DMS79 treated with DMSO at 0.1 percent for 48 hours (cell line): ENCODE results near the gene ALDH9A1.
"Not testable (repeated sequence)": the region's sequence is repeated elsewhere in the genome, so short reads cannot be mapped to it uniquely, and the experiment has no call there.

Experiments
- DNase-seq: peaks from one replicate; lab custom pipeline; 2025; lab: John Stamatoyannopoulos, UW

ALDH9A1 gene

GRCh38 chr1:165697881-165698760, at the start of gene ALDH9A1:
TSS of gene ALDH9A1 (minus strand) at chr1:165698562. CDS start at chr1:165698558, 4 bp downstream.
- peak; percentile 84 for DNase-seq

- DNase-seq, result no peak
Observed at GRCh38 chr1:165747632-165748447, 49.5 kb upstream of the ALDH9A1 start.

- DNase-seq, result not testable (repeated sequence)
Observed at GRCh38 chr1:165744913-165745312, 46.6 kb upstream of the ALDH9A1 start.

GRCh38 chr1:165742194-165742593, 43.8 kb upstream of the ALDH9A1 start:
- no peak for DNase-seq

- peak; percentile 8 for DNase-seq
Observed at GRCh38 chr1:165738794-165739193, 40.4 kb upstream of the ALDH9A1 start.

GRCh38 chr1:165737196-165737595, 38.8 kb upstream of the ALDH9A1 start:
- no peak for DNase-seq

GRCh38 chr1:165734906-165735305, 36.5 kb upstream of the ALDH9A1 start:
- DNase-seq, result no peak

- no peak for DNase-seq
Observed at GRCh38 chr1:165726841-165727240, 28.5 kb upstream of the ALDH9A1 start.

GRCh38 chr1:165726169-165726568, 27.8 kb upstream of the ALDH9A1 start:
- DNase-seq, result no peak

GRCh38 chr1:165717918-165718515, 19.7 kb upstream of the ALDH9A1 start:
- DNase-seq, result peak; percentile 31

- not testable (repeated sequence) for DNase-seq
Observed at GRCh38 chr1:165716265-165717051, 18.1 kb upstream of the ALDH9A1 start.

GRCh38 chr1:165712764-165713163, 14.4 kb upstream of the ALDH9A1 start:
- no peak for DNase-seq

GRCh38 chr1:165707984-165708706, 9.8 kb upstream of the ALDH9A1 start:
- DNase-seq, result no peak

- DNase-seq, result no peak
Observed at GRCh38 chr1:165703648-165704047, 5.3 kb upstream of the ALDH9A1 start.

GRCh38 chr1:165701922-165702321, 3.6 kb upstream of the ALDH9A1 start:
- not testable (repeated sequence) for DNase-seq

GRCh38 chr1:165699577-165699976, 1.2 kb upstream of the ALDH9A1 start:
- DNase-seq, result no peak

GRCh38 chr1:165698761-165699052, 345 bp upstream of the ALDH9A1 start:
- no peak for DNase-seq

GRCh38 chr1:165697491-165697880, 876 bp downstream of the ALDH9A1 start:
- DNase-seq, result no peak

- DNase-seq, result no peak
Observed at GRCh38 chr1:165696625-165697100, 1.7 kb downstream of the ALDH9A1 start.

- no peak for DNase-seq
Observed at GRCh38 chr1:165695031-165695430, 3.3 kb downstream of the ALDH9A1 start.

GRCh38 chr1:165688046-165688445, 10.3 kb downstream of the ALDH9A1 start:
- DNase-seq, result no peak
